C4-2B (cell line): ENCODE results near the gene ZNF444.
"Not testable (repeated sequence)": the region's sequence is repeated elsewhere in the genome, so short reads cannot be mapped to it uniquely, and the experiment has no call there.

Source experiments
- H3K27ac ChIP-seq: fragments of 450-650 bp; 2 replicates; pipeline ENCODE4 v1.5.1; 2017
- CTCF ChIP-seq: fragments of 450-650 bp; conservative IDR thresholded peaks from 2 replicates; pipeline ENCODE4 v1.5.1; 2017; ENCODE audit warnings: mild to moderate bottlenecking
- ZFX ChIP-seq: fragments of 450-650 bp; IDR thresholded peaks from 2 replicates; pipeline ENCODE4 v1.6.1; 2017

ZNF444 gene

GRCh38 chr19:56144831-56145230, 3.7 kb downstream of the ZNF444 start:
- no peak for TF ChIP-seq CTCF
- TF ChIP-seq ZFX, result no peak
- no peak overlapping the region for H3K27ac ChIP-seq

- H3K27ac ChIP-seq, result no peak overlapping the region
- TF ChIP-seq ZFX (no peak), CTCF (no peak)
Observed at GRCh38 chr19:56145698-56146097, 4.6 kb downstream of the ZNF444 start.

- no peak for TF ChIP-seq ZFX
- TF ChIP-seq CTCF, result no peak
- no peak overlapping the region for H3K27ac ChIP-seq
Observed at GRCh38 chr19:56146904-56147303, 5.8 kb downstream of the ZNF444 start.

GRCh38 chr19:56147307-56147706, 6.2 kb downstream of the ZNF444 start:
- no peak overlapping the region for H3K27ac ChIP-seq
- TF ChIP-seq CTCF (no peak), ZFX (no peak)

- no peak for TF ChIP-seq CTCF
- H3K27ac ChIP-seq, result no peak overlapping the region
Observed at GRCh38 chr19:56148096-56148495, 7.0 kb downstream of the ZNF444 start.

- not testable (repeated sequence) for H3K27ac ChIP-seq
Observed at GRCh38 chr19:56148955-56149655, 8.0 kb downstream of the ZNF444 start.

GRCh38 chr19:56149656-56150038, 8.6 kb downstream of the ZNF444 start:
- no peak for TF ChIP-seq CTCF
- no peak for TF ChIP-seq ZFX
- H3K27ac ChIP-seq, result no peak overlapping the region

GRCh38 chr19:56150358-56150757, 9.3 kb downstream of the ZNF444 start:
- no peak overlapping the region for H3K27ac ChIP-seq
- TF ChIP-seq ZFX, result no peak
- TF ChIP-seq CTCF, result no peak
